HCEC 1CT (cell line): ENCODE data around the gene RASSF5.
A peak's percentile ranks its signal among the peaks of the same experiment; 100 is the strongest.

ENCODE experiments used
- DNase-seq: peaks from one replicate; pipeline ENCODE4 v3.0.0-alpha.2; 2017

RASSF5 gene

DNA sequence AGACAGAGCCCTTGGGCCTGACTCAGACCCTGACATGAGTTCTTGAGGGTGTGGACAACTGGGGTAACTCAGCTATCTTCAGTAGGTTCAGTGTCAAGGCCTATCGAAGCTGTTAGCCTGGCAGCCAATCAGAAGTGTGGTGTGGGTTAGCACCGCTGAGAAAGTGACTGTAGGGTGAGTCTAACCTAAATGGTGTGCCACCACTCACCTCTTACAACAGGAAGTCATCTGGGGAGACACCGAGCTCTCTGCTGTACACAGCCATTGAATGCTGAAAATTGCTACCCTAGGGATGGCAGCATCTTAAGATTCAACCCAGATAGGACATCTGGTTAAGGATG is 44.6 kb downstream of the RASSF5 start:
- no peak for DNase-seq

DNA sequence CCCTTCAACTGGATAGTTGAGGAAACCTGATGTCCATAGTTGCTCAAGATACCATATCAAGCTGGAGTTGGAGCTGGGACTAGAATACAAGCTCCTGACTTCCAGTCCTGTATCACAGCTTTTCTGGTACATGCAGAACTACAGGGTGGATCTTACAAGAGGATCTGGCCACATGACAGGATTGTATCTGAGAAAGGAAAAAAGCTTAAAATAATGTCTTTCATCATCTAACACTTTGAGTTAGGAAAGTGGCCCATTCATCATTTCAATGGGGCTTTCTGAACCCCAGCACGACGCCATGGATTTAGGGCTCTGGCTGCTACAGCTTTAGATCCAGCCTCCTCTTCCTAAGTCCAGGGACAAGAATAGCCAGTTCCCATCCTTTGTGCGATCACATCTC is 46.9 kb downstream of the RASSF5 start:
- no peak for DNase-seq

GRCh38 chr1:206554701-206555472 is 47.6 kb downstream of the RASSF5 start:
- no peak for DNase-seq

DNA sequence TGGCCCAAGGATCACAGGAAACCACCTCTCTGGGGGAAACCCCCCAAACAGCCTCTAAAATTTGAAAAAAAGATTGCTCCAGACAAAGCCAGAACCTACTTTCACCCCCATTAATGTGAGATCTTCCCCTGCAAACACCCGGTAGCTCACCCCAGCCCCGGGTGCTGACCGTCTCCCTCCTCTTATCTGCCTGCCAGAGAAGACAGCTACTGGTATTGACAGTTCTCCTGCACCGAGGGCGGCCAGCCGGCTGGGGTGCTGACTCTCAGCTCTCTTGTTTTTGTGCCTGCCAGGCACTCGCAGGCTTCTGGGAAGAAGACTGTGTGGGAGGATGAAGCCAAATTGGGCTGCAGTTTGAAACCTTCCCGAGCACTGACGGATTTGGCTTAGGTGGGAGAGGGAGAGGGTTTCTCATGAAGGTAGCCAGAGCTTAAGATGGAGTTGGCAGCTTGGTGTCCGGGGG is 48.2 kb downstream of the RASSF5 start:
- DNase-seq: no peak

- DNase-seq: no peak
These were observed 48.9 kb downstream of the RASSF5 start for GRCh38 chr1:206556047-206556749.

DNA sequence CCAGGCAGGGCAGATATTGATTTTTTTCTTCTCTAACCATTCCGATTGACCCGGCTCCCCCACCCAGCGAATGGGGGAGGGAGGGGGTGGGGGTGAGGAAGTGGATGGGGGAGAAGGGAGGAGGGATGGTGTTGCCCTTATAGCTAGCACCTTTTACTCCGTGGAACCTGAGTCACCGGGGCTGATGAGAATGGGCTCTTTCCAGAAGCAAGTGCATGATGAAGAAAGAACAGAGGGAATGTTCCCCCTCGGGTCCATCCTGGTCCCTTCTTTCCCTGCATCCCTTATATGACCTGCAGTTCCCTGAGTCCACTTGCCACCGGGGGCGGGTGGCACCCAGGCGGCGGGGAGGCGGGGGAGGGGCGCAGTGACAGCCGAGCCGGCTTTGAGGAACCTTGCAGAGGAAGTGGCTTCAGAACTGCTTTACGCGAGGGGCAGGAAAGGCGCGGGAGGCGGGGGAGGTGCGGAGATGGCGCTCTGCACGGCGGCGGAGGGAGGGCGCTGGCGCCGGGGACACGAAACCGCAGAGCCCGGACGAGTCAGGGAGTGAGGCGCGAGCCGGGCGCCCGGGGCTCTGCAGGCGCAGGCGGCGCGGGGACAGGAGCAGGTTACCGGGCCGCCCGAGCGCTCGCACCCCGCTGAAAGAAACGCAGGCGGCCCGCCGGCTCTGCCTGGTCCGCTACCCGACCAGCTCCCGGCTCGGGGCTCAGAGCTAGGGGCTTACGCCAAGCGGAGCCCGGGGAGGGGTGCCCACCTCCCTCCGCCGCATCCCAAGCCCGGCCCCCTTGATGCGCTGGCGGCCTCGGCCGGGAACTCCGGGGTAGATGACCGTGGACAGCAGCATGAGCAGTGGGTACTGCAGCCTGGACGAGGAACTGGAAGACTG is 49.7 kb downstream of the RASSF5 start:
- peak; percentile 25 for DNase-seq

- no peak for DNase-seq
These were observed 50.5 kb downstream of the RASSF5 start for GRCh38 chr1:206557636-206558473.

- DNase-seq: no peak
These were observed 51.7 kb downstream of the RASSF5 start for GRCh38 chr1:206558794-206559671.

DNA sequence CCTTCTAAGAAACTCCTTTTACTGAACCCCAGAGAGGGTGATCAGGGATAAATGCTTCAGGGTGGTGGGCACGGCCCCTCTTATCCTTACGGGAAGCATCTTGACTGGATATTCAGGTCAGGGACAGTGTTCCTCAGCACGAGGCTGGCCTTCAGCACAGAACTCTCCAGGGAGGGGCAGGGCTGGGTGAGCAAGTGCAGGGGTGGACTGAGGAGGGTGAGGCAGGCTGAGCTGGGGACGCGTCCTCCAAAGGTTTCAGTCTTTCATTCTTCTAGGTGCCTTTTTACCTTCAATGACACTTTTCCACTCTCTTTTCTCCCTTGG is 52.3 kb downstream of the RASSF5 start:
- no peak for DNase-seq

GRCh38 chr1:206560007-206560716 is 52.8 kb downstream of the RASSF5 start:
- DNase-seq: no peak

DNA sequence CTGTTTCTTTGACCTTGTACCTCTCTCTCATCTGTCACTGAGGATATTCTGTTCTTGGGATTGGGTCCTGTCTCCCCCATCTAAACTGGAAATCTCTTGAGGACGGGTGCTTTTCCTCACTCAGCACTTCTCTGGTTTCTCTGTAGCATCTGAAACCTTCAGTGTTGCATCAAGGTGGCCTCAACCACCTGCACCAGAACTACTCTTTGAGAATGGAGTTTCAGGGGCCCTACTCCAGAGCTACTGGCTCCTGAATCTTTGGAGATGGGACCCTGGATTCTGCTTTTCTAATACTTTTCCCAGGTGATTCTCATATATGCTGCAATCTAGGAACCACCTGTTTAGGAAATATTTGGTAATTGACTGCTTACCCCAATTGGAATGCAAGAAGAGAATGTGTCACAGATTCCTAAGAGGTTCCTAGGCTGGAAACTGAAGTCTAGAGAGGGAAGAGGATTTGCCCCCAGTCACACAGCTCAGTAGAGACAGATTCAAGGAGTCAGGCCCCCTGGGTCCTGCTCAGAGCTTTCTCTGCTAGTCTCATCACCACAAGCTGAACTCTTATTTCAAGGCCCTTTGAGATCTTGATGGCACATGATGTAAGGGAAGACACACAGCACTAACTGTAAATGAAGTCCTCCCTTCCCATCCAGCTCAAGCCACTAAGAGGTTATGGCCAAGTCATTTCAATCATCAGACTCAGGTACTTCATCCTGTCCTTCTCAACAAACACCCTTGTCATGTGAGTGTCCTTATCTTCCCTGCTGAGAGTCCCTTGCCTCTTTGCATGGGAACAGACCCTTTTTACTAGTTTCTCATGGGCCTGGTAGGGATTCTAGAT is 56.3 kb downstream of the RASSF5 start:
- no peak for DNase-seq

DNA sequence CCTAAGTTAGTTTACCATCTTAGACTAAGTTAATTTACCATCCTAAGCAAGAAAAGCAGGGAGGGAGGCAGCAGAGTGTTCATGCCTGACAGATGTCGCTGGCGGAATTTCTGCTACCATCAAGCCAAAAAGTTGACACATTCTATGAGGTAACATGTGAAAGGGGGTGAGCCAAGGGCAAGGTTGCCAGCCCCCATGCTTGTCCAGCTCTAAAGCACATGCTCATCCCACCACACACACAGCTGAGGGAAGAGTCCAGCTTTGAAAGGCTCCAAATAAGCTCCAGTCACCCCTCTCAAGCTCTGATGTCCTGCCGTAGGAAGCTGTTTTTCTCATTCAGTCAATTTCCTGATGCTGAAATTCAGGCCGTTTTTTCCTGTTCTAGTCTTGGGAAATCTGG is 58.7 kb downstream of the RASSF5 start:
- DNase-seq: no peak

GRCh38 chr1:206566999-206567398 is 59.7 kb downstream of the RASSF5 start:
- DNase-seq: no peak

- no peak for DNase-seq
These were observed 60.9 kb downstream of the RASSF5 start for GRCh38 chr1:206568256-206568655.

DNA sequence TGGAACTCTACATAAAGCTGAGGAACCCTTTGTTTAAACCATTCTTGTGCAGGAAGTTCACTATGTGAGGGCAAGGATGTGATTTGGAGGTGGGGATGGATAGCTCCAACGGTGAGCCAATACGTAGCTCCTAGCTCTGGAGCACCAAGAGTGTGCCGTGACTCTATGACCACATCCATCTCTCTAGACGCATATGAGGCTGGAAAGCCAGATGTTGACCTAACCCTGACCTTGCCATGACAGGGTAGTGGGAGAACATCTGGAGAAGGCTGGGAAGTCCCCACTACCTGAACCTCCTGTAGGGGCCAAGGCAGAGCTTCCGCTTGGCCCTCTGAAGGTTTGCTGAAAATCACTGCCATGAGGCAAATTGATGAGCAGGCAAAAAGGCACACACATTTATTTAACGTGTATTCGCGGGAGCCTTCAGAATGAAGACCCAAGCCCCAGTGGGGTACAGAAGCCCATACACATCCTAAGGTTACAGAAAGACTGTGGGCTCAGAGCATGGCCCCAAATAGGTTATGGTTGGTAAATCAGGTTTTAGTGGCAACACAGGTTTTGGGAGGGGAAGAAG is 61.5 kb downstream of the RASSF5 start:
- no peak for DNase-seq

DNA sequence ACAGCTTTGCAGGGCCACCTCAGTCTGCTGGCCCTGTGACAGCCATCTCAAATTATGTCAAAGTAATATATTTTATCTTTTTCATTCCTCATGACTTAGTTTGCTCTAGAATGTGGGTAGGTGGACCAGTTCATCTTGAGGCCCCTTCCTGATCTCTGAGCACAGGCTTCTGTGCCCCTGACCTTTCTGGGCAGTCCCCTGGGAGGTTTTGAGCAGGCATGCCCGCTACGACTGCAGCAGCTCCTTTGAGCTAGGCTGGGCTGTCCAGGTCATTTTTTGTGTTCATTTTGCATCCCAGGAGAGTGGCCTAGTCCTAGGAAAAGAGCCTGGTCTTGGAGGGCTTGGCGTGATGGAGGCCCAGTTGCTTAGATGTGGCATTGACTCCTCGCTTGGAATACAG is 62.2 kb downstream of the RASSF5 start:
- DNase-seq: no peak

DNA sequence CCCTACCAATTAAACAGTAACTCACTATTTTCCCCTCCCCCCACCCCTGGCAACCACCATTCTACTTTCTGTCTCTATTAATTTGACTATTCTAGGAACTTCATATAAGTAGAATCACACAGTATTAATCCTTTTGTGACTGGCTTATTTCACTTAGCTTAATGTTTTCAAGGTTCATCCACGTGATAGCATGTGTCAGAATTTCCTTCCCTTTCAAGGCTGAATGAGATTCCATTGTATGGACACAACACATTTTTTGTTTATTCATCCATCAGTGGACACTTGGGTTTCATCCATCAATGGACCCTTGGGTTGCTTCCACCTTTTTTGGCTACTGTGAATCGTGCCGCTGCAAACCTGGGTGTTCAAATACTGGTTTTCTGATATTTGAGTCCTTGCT is 63.2 kb downstream of the RASSF5 start:
- no peak for DNase-seq

DNA sequence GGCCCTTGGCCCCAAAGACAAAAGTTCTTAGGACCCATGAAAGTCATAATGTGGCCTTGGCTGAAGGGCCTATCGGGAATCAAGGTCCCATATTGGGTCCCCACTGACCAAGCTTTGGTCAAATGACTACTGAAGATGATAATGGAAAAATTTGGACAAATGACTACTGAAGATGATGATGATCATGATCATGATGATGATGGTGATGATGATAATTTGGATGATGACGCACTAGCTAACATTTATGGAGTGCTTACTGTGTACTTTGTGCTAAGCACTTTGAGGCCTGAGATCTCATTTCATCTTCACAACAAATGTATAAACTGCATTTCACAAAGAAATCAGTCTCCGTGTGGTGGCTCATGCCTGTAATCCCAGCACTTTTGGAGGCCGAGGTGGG is 65.5 kb downstream of the RASSF5 start:
- no peak for DNase-seq

- DNase-seq: no peak
These were observed 66.0 kb downstream of the RASSF5 start for GRCh38 chr1:206573319-206573718.

DNA sequence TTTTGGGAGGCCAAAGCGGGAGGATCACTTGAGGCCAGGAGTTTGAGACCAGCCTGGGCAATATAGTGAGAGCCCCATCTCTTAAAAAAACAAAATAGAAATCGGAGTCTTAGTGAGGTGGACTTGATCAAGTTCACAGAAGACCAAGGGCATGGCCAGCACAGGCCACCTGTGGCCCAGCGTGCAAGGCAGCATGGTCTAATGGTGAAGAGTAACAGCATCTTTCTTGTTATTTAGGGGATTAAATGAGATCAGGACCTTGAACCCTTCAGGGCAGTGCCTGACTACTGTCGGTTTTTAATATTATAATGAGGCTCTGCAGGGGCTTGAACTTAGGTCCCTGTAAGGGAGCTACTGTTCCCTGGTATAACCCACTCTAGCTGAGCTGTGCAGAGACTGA is 66.4 kb downstream of the RASSF5 start:
- DNase-seq: no peak
